HAP-1 (cell line): Measurements from ENCODE around the gene TPX2.
A peak's percentile ranks its signal among the peaks of the same experiment; 100 is the strongest.
"Not testable (repeated sequence)": the region's sequence is repeated elsewhere in the genome, so short reads cannot be mapped to it uniquely, and the experiment has no call there.

Experiments
- DNase-seq, 2 experiments: peaks; one replicate each; pipeline ENCODE4 v3.0.0-alpha.2; 2016 to 2020; ENCODE audit warnings: low spot score in 2 of 2
- H3K27me3 ChIP-seq: fragments of 250-450 bp; sonication (Bioruptor Pico); 2 replicates; pipeline ENCODE4 v1.5.1; 2020; ENCODE audit warnings: low read depth, mild to moderate bottlenecking, moderate library complexity
- H3K36me3 ChIP-seq: fragments of 250-450 bp; sonication (Bioruptor Pico); replicated peaks from 2 replicates; pipeline ENCODE4 v1.5.1; 2020; ENCODE audit warnings: mild to moderate bottlenecking
- H3K4me1 ChIP-seq: fragments of 250-450 bp; sonication (Bioruptor Pico); 2 replicates; pipeline ENCODE4 v1.5.1; 2020; ENCODE audit warnings: mild to moderate bottlenecking
- H3K4me3 ChIP-seq: fragments of 250-450 bp; sonication (Bioruptor Pico); 2 replicates; pipeline ENCODE4 v1.5.1; 2020; ENCODE audit warnings: mild to moderate bottlenecking, moderate library complexity
- H3K9me3 ChIP-seq: fragments of 250-450 bp; sonication (Bioruptor Pico); 2 replicates; pipeline ENCODE4 v1.5.1; 2020; ENCODE audit warnings: mild to moderate bottlenecking, moderate library complexity
- in situ Hi-C: fragments of 300-500 bp; cut with MboI; formaldehyde crosslinking; loops from 3 replicates; pipeline ENCODE4 v1.14.3; 2020; ENCODE audit warnings: low sequenced_read_pairs, inconsistent platforms, mixed read lengths

TPX2 gene

GRCh38 chr20:31824554-31825313 is 85.6 kb downstream of the TPX2 start:
- peaks cover 2% of the 10 kb centered on the region; the same call in 1 of the 2 replicates for H3K4me1 ChIP-seq
- no peaks in the 10 kb centered on the region for H3K36me3 ChIP-seq
- no peaks in the 10 kb centered on the region for H3K9me3 ChIP-seq
- DNase-seq, result no peak
- no peak overlapping the region for H3K4me3 ChIP-seq
- in situ Hi-C loops, result loop anchor here (5.0 to 10.0 kb wide), 3 partner anchors 130 to 830 kb away; partner anchors contain the start of gene PDRG1
- no peaks in the 10 kb centered on the region for H3K27me3 ChIP-seq

- no peaks in the 10 kb centered on the region for H3K36me3 ChIP-seq
- no peaks in the 10 kb centered on the region for H3K9me3 ChIP-seq
- in situ Hi-C loops, result loop anchor here (10.0 kb wide), 2 partner anchors 129 to 829 kb away; partner anchors contain the start of gene PDRG1
- no peaks in the 10 kb centered on the region for H3K27me3 ChIP-seq
- H3K4me3 ChIP-seq, result no peak overlapping the region
- H3K4me1 ChIP-seq, result peaks cover 2% of the 10 kb centered on the region; the same call in 1 of the 2 replicates
- DNase-seq, result no peak
Measured at GRCh38 chr20:31826074-31826473, 87.0 kb downstream of the TPX2 start.

DNA sequence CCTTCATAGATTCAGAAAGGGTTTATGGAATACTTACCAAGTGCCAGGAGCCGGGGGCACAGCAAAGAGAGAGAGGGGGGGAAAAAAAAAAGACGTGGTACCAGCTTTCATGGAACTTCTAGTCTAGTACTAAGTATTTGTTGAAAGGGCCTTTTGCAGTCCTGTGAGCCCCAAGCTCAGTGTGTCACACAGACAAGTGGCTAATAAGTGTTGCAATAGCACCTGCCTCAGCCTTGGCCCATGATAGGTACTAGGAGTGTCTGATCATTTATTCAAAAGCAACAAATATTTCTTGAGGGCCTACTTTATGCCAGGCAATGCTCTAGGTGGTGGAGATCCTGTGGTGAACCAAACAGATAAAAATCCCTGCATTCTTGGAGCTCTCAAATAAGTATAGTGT is 88.0 kb downstream of the TPX2 start:
- H3K4me3 ChIP-seq, result no peak overlapping the region
- peaks cover 2% of the 10 kb centered on the region; the same call in 1 of the 2 replicates for H3K4me1 ChIP-seq
- no peaks in the 10 kb centered on the region for H3K36me3 ChIP-seq
- no peaks in the 10 kb centered on the region for H3K27me3 ChIP-seq
- no peak for DNase-seq
- in situ Hi-C loops, result loop anchor here (10.0 kb wide), 2 partner anchors 128 to 828 kb away; partner anchors contain the start of gene PDRG1
- no peaks in the 10 kb centered on the region for H3K9me3 ChIP-seq

- not testable (repeated sequence) for H3K27me3 ChIP-seq, H3K9me3 ChIP-seq, H3K36me3 ChIP-seq, H3K4me3 ChIP-seq, DNase-seq, H3K4me1 ChIP-seq
- in situ Hi-C loops, result loop anchor here (10.0 kb wide), 2 partner anchors 127 to 827 kb away; partner anchors contain the start of gene PDRG1
Measured at GRCh38 chr20:31828016-31828415, 88.9 kb downstream of the TPX2 start.

DNA sequence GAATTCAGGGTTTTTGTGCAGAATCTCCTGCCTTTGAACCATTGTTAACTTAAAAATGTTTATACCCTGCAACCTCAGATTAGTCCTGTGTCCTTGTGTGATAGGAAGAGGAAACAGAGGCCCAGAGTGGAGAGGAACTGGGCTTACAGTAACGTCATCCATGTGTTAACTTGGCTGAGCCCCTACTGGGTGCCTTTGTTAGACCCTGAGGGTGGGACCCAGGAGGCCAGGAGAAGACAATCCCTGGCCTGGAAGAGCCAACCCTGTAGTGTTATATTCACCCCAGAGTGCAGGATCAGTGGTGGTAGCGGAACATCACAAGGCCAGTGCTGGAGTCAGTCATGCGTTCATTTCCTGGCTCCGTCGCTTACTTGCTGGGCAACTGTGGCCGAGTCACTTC is 90.6 kb downstream of the TPX2 start:
- no peak for DNase-seq
- in situ Hi-C loops, result loop anchor here (10.0 kb wide), 2 partner anchors 125 to 825 kb away; partner anchors contain the start of gene PDRG1
- Histone ChIP-seq H3K9me3 (no peaks in the 10 kb centered on the region), H3K27me3 (no peaks in the 10 kb centered on the region), H3K36me3 (no peaks in the 10 kb centered on the region), H3K4me3 (no peak overlapping the region), H3K4me1 (no peaks in the 10 kb centered on the region)

DNA sequence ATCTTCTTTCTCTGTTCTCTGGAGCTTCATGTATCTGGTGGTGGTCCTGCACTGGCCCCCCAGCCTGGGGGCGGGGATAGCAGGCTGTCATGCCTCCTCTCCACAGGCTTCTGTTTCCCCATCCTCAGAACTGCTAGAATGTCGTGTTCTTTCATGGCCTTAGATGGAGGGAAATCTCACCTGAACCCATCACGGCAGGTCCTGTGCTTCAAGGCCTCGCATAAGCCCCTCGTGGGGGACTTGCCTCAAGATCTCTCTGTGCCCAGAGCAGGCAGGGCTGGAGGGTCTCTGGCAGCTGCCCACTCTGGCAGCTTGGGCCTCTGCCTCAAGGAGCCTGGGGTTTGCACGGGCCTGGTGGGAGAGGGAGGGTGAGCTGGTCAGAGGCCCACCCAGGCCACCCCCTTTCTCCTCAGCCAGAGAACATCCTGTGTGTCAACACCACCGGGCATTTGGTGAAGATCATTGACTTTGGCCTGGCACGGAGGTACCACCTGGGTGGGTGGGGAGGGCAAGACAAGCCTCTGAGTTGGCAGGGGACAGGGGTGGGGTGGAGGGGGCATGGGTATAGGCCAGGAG is 91.4 kb downstream of the TPX2 start:
- in situ Hi-C loops, result no loop called here
- DNase-seq, result no peak

GRCh38 chr20:31831211-31831610 is 92.1 kb downstream of the TPX2 start:
- no peaks in the 10 kb centered on the region for H3K36me3 ChIP-seq
- no peaks in the 10 kb centered on the region for H3K4me1 ChIP-seq
- in situ Hi-C loops, result no loop called here

More for the DNA sequence above, 91.4 kb downstream of the TPX2 start:
- Histone ChIP-seq H3K4me3 (no peak overlapping the region), H3K9me3 (no peaks in the 10 kb centered on the region), H3K27me3 (no peaks in the 10 kb centered on the region), H3K36me3 (no peaks in the 10 kb centered on the region), H3K4me1 (no peaks in the 10 kb centered on the region)

GRCh38 chr20:31831771-31832306 is 92.7 kb downstream of the TPX2 start:
- in situ Hi-C loops, result no loop called here
- Histone ChIP-seq H3K4me1 (no peaks in the 10 kb centered on the region), H3K27me3 (no peaks in the 10 kb centered on the region), H3K9me3 (no peaks in the 10 kb centered on the region), H3K4me3 (no peak overlapping the region), H3K36me3 (no peaks in the 10 kb centered on the region)
- DNase-seq, result no peak

More at GRCh38 chr20:31831211-31831610, 92.1 kb downstream of the TPX2 start:
- Histone ChIP-seq H3K27me3 (no peaks in the 10 kb centered on the region), H3K9me3 (no peaks in the 10 kb centered on the region), H3K4me3 (no peak overlapping the region)
- no peak for DNase-seq

GRCh38 chr20:31833130-31833930 is 94.2 kb downstream of the TPX2 start:
- in situ Hi-C loops, result no loop called here
- Histone ChIP-seq H3K9me3 (no peaks in the 10 kb centered on the region), H3K4me3 (no peak overlapping the region), H3K27me3 (no peaks in the 10 kb centered on the region), H3K4me1 (no peaks in the 10 kb centered on the region), H3K36me3 (no peaks in the 10 kb centered on the region)
- peak; percentile 57 to 89 for DNase-seq

GRCh38 chr20:31833931-31834521 is 94.9 kb downstream of the TPX2 start:
- Histone ChIP-seq H3K9me3 (no peaks in the 10 kb centered on the region), H3K4me1 (no peaks in the 10 kb centered on the region)

DNA sequence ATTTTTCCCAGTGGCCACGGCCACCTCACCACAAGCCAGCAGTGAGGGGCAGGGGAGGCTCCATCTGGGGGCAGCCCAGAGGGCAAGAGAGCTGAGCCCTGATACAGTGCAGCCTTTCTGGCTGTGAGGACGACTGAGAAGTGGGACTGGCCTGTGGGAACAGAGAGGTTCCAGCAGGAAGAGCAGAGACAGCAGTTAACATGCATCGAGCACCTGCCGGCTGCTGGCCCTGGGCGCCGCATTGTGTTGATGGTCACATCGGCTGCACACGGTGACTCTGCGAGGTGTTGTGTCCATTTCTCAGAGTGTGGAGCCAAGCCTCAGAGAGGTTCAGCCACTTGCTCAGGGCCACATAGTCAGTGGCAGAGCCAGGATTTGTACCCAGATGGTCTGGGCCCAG is 96.5 kb downstream of the TPX2 start:
- H3K4me1 ChIP-seq, result no peaks in the 10 kb centered on the region
- no peak for DNase-seq
- in situ Hi-C loops, result no loop called here
- no peak overlapping the region for H3K4me3 ChIP-seq
- H3K9me3 ChIP-seq, result no peaks in the 10 kb centered on the region
- no peaks in the 10 kb centered on the region for H3K36me3 ChIP-seq
- H3K27me3 ChIP-seq, result no peaks in the 10 kb centered on the region

More at GRCh38 chr20:31833931-31834521, 94.9 kb downstream of the TPX2 start:
- DNase-seq, result no peak
- Histone ChIP-seq H3K36me3 (no peaks in the 10 kb centered on the region), H3K4me3 (no peak overlapping the region), H3K27me3 (no peaks in the 10 kb centered on the region)
- in situ Hi-C loops, result no loop called here

DNA sequence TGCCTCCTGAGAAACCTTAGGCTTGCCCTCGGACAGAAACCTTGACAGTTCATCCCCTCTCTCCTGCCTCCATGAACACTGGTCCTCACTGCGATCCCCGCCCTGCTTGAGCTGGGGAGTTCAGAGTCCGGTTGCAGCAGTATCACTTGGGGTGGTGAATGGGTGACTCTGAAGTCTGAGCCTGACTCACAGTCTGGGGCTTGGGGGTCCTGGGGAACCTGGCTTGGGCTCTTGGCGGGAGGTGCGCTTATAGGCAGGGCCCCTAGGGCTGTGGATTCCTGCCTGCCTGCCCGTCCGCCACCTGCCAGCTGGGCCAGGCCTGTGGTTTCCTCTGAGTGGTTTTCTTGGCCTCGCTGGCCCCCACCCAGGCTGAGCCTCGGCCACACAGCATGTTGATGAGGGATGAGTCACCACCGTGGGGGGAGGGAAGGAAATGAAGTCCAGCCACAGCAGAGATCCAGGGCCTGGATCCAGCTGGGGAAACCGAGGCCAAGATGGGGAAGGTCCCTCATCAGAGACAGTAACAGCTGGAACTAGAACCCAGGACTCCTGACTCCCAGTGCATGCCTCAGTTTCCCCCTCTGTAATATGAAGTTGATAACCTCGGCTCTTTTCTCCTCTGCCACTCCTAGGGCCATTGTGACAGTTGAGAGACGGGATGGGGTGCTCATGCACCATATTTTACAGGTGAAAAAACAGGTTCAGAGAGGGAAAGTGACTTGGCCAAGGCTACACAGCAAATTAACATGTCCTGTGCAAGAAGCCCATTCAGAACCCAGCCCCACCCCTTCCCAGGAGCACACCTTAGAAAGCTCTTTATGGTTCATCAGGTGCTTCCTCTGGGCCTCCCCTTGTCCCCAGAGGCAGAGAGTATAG is 97.1 kb downstream of the TPX2 start:
- no peak overlapping the region for H3K4me3 ChIP-seq
- in situ Hi-C loops, result no loop called here
- H3K36me3 ChIP-seq, result no peaks in the 10 kb centered on the region
- H3K27me3 ChIP-seq, result no peaks in the 10 kb centered on the region
- no peaks in the 10 kb centered on the region for H3K4me1 ChIP-seq
- no peaks in the 10 kb centered on the region for H3K9me3 ChIP-seq
- no peak for DNase-seq
